Activated CD8-positive, alpha-beta T cell treated with anti-CD3 and anti-CD28 coated beads for 36 hours (primary cell): ENCODE measurements around the gene PPP1R27. TPM values are rescaled to one million over a fixed set of nuclear protein-coding genes. Genes with fewer than 3 reads are reported as not detected.

Source experiments
- ATAC-seq: fragments of 200-7000 bp; cut with Tn5 transposase; one replicate; pipeline ENCODE4 v1.10.0; 2021; ENCODE audit warnings: mild to moderate bottlenecking, moderate library complexity
- CTCF ChIA-PET: fragments of 350-600 bp; sonication (Branson Sonifier 250); formaldehyde crosslinking; loops from one replicate; lab custom pipeline; 2021; ENCODE audit warnings: antibody characterized with exemption; lab: Charles Lee
- POLR2A ChIA-PET: fragments of 350-600 bp; sonication (Branson Sonifier 250); formaldehyde crosslinking; loops from one replicate; lab custom pipeline; 2021; ENCODE audit warnings: antibody characterized with exemption; lab: Charles Lee
- DNase-seq: peaks from one replicate; pipeline ENCODE4 v3.0.0-alpha.2; 2020
- H3K27ac Mint-ChIP-seq: one replicate; pipeline ENCODE4 v1.8.0; 2021; ENCODE audit warnings: mild to moderate bottlenecking, mixed read lengths
- H3K27me3 Mint-ChIP-seq: one replicate; pipeline ENCODE4 v1.8.0; 2021; ENCODE audit warnings: mixed read lengths
- H3K36me3 Mint-ChIP-seq: one replicate; pipeline ENCODE4 v1.8.0; 2021; ENCODE audit warnings: low read depth, mixed read lengths
- H3K4me1 Mint-ChIP-seq: one replicate; pipeline ENCODE4 v1.8.0; 2021; ENCODE audit warnings: low read depth, mixed read lengths
- H3K4me3 Mint-ChIP-seq: one replicate; pipeline ENCODE4 v1.8.0; 2021; ENCODE audit warnings: mild to moderate bottlenecking, moderate library complexity, mixed read lengths
- H3K9me3 Mint-ChIP-seq: one replicate; pipeline ENCODE4 v1.8.0; 2021; ENCODE audit warnings: mixed read lengths
- CTCF ChIP-seq: fragments of 200-600 bp; IDR thresholded peaks from one replicate; pipeline ENCODE4 v1.8.0; 2022; ENCODE audit warnings: antibody characterized with exemption, mild to moderate bottlenecking
- intact Hi-C: fragments of 100-400 bp; cut with micrococcal nuclease; formaldehyde crosslinking; loops from one replicate; pipeline ENCODE4 v1.10.0; 2022
- total RNA-seq, 2 experiments: library from RNA; stranded (reverse); gene quantifications; one replicate each; pipeline ENCODE4 v1.2.3, GENCODE V29; 2021

Gene PPP1R27
- total RNA-seq, 2 experiments from 2014 or later, result not detected

DNA sequence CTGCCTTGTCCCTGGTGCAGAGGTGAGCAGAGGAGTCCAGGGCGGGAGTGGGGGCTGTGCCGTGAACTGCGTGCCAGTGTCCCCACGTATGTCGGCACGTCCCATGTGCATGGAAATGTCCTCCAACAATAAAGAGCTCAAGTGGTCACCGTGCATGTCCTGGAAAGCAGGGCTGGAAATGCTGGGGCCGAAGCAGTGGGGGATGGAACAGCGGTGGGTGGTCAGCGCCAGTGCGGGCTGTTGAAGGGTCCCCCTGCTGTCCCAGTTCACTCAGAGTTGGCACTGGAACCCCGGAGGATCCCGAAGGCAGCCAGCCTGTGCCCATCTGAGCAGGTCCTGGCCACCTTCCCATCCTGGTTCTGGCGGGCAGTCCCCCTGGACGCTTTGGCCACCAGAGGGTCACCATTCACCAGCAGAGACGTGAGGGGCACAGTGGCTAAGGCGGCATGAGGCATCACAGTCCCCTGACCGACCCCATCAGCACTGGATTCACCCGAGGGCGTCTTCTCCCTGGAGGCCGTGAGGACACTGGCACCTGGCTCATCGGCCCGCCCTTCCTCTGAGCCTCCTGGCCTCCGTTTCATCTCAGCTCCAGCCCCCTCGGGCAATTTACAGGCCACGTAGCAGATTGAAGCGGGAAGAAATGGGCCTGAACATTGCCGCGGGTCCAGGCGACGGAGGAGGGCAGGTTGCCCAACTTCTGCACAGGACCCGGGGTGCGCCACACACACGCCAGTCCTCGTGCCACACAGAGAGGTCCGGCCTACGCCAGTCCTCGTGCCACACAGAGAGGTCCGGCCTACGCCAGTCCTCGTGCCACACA lies 20.8 kb downstream of the PPP1R27 start:
- ATAC-seq, result no peak
- no peak for DNase-seq
- ChIA-PET CTCF (no interaction called here), POLR2A (interaction anchor here (1.1 kb wide), 1 partner anchor 149 kb away, joined by 3 read pairs; no protein-coding TSS in a partner anchor)
- no peaks in the 10 kb centered on the region for H3K9me3 Mint-ChIP-seq
- intact Hi-C loops, result no loop called here
- no peaks in the 10 kb centered on the region for H3K4me1 Mint-ChIP-seq
- no peak overlapping the region for H3K4me3 Mint-ChIP-seq
- no peak for TF ChIP-seq CTCF
- peaks cover 15% of the 10 kb centered on the region for H3K27me3 Mint-ChIP-seq
- no peaks in the 10 kb centered on the region for H3K36me3 Mint-ChIP-seq
- no peak overlapping the region for H3K27ac Mint-ChIP-seq

DNA sequence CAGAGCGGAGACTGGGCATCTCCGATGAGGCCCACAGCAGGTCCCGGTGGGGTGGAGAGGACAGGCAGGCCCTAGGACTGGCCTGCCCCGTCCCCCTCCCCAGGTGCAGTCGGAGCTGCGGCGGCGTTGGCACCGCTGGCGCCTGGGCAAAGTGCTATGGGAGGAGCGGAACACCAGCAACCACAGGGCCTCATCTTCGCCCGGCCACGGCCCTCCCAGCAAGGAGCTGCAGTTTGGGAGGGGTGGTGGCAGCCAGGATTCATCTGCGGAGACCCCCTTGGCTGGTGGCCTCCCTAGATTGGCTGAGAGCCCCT lies 21.5 kb downstream of the PPP1R27 start:
- no peak overlapping the region for H3K27ac Mint-ChIP-seq
- H3K27me3 Mint-ChIP-seq, result peaks cover 17% of the 10 kb centered on the region

DNA sequence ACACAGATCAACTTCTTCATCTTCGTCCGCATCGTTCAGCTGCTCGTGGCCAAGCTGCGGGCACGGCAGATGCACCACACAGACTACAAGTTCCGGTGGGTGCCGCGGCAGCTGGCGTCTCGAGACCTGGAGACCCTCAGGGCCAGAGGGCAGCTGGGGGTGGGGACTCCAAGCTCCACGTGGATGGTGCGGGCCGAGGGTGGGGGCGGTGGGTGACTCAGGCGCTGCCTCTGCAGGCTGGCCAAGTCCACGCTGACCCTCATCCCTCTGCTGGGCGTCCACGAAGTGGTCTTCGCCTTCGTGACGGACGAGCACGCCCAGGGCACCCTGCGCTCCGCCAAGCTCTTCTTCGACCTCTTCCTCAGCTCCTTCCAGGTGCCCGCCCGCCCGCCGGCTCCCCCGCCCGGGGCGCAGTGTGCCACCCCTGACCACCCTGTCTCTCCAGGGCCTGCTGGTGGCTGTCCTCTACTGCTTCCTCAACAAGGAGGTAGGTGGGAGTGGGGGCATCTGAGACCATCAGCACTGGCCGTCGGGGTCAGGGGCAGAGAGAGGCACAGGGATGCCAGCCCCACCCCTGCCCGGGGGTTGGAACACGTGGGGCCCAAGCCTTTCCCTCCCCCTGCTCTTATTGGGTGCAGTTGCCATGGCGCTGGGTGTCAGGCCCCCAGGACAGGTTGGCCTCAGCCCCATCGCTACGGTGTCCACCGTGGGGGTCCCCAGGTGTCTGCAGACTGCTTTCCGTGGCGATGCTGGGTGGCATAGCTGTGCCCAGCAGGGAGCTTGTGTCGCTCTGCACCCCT lies 22.1 kb downstream of the PPP1R27 start:
- no peak for ATAC-seq
- CTCF ChIA-PET, result no interaction called here

More for the DNA sequence above, 21.5 kb downstream of the PPP1R27 start:
- Mint-ChIP-seq H3K36me3 (no peaks in the 10 kb centered on the region), H3K4me1 (no peaks in the 10 kb centered on the region), H3K4me3 (no peak overlapping the region), H3K9me3 (no peaks in the 10 kb centered on the region)
- DNase-seq (no peak), ATAC-seq (no peak)
- TF ChIP-seq CTCF, result no peak
- CTCF ChIA-PET, result no interaction called here
- intact Hi-C loops, result no loop called here
- POLR2A ChIA-PET, result no interaction called here

DNA sequence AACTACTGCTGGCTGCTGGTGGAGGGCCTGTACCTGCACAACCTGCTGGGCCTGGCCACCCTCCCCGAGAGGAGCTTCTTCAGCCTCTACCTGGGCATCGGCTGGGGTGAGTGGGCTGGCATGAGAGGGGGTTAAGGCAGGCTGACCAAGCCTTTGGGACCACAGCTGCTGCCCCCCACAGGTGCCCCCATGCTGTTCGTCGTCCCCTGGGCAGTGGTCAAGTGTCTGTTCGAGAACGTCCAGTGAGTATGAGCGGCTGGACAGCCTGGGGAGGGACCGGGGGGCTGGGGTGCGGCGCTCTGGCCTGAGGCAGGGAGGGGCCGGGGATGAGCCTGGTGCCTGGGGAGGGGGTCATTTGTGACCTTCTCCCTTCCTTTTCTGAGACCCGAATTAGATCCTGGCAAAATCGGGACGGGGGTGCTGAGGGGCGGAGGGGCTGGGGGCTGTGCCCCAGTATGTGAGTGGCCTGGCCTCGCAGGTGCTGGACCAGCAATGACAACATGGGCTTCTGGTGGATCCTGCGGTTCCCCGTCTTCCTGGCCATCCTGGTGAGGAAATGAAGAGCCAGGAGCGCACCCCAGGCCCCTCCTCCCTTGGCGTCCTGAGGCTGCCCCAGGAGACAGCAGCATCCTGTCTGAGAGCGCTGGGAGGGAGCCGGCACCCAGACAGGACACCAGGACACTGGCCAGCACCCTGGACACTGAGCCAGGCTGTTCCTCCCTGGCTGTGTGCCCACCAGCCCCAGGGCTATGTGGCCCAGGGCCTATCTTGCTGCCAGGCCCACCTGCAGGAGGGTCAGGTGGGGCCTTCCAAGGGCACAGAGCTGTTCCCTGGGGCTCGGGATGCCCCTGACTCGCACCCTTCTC lies 22.9 kb downstream of the PPP1R27 start:
- ChIA-PET CTCF (no interaction called here), POLR2A (interaction anchor here (0.5 to 0.6 kb wide), 2 partner anchors 108 to 173 kb away, joined by 3 to 4 read pairs; partner anchors contain the start of gene MRPL12)
- peaks cover 13% of the 10 kb centered on the region for H3K27me3 Mint-ChIP-seq
- no peaks in the 10 kb centered on the region for H3K9me3 Mint-ChIP-seq
- ATAC-seq (no peak), DNase-seq (no peak)
- intact Hi-C loops, result no loop called here
- no peak for TF ChIP-seq CTCF
- no peaks in the 10 kb centered on the region for H3K36me3 Mint-ChIP-seq
- no peak overlapping the region for H3K4me3 Mint-ChIP-seq
- no peaks in the 10 kb centered on the region for H3K4me1 Mint-ChIP-seq
- H3K27ac Mint-ChIP-seq, result no peak overlapping the region

More for the DNA sequence above, 22.1 kb downstream of the PPP1R27 start:
- intact Hi-C loops, result no loop called here
- Mint-ChIP-seq H3K27me3 (peaks cover 16% of the 10 kb centered on the region), H3K4me1 (no peaks in the 10 kb centered on the region), H3K27ac (no peak overlapping the region), H3K4me3 (no peak overlapping the region), H3K36me3 (no peaks in the 10 kb centered on the region), H3K9me3 (no peaks in the 10 kb centered on the region)
- POLR2A ChIA-PET, result interaction anchor here (0.5 kb wide), 1 partner anchor 174 kb away, joined by 4 read pairs; no protein-coding TSS in a partner anchor
- no peak for DNase-seq
- no peak for TF ChIP-seq CTCF
